Osteoblast (primary cell): ENCODE data around the gene KLHL20. TPM values are rescaled to one million over a fixed set of nuclear protein-coding genes. Genes with fewer than 3 reads are reported as not detected.

Source experiments
- DNase-seq: peaks from one replicate; pipeline ENCODE4 v3.0.0; 2011; ENCODE audit warnings: low spot score, mixed read lengths; ENCODE audit not compliant: insufficient read length; ENCODE audit errors: missing footprints
- H2AFZ ChIP-seq: 2 replicates; pipeline ENCODE4 v1.6.0; 2011; ENCODE audit warnings: mild to moderate bottlenecking, low read length
- H3K27ac ChIP-seq: 2 replicates; pipeline ENCODE4 v1.5.1; 2011; ENCODE audit warnings: mild to moderate bottlenecking, low read depth, low read length, moderate library complexity
- H3K27me3 ChIP-seq: 2 replicates; pipeline ENCODE4 v1.6.0; 2012; ENCODE audit warnings: mild to moderate bottlenecking, control low read depth, inconsistent platforms, low read length, moderate library complexity; ENCODE audit not compliant: insufficient read depth
- H3K36me3 ChIP-seq: 2 replicates; pipeline ENCODE4 v1.5.1; 2011; ENCODE audit warnings: mild to moderate bottlenecking, low read length, control low read depth, moderate library complexity; ENCODE audit not compliant: insufficient read depth
- H3K4me1 ChIP-seq: 2 replicates; pipeline ENCODE4 v1.5.1; 2011; ENCODE audit warnings: mild to moderate bottlenecking, low read length, control low read depth, moderate library complexity; ENCODE audit not compliant: insufficient read depth
- H3K4me2 ChIP-seq: 2 replicates; pipeline ENCODE4 v1.6.0; 2011; ENCODE audit warnings: mild to moderate bottlenecking, low read length; ENCODE audit not compliant: insufficient read depth
- H3K4me3 ChIP-seq: fragments of 200-600 bp; sonication (generic); 3 replicates; pipeline ENCODE4 v1.5.1; 2012; ENCODE audit warnings: mild to moderate bottlenecking, low read length, inconsistent platforms; ENCODE audit not compliant: insufficient read depth
- H3K79me2 ChIP-seq: 2 replicates; pipeline ENCODE4 v1.6.0; 2012; ENCODE audit warnings: mild to moderate bottlenecking, low read length, control low read depth, inconsistent platforms; ENCODE audit not compliant: insufficient read depth
- H3K9me3 ChIP-seq: 2 replicates; pipeline ENCODE4 v1.5.1; 2011; ENCODE audit warnings: low read depth, low read length, control low read depth
- H4K20me1 ChIP-seq: 2 replicates; pipeline ENCODE4 v1.6.0; 2012; ENCODE audit warnings: mild to moderate bottlenecking, low read length, control low read depth; ENCODE audit not compliant: insufficient read depth
- total RNA-seq: library from RNA; depleted of rRNA; stranded (reverse); fragments of >200 nt; gene quantifications from 2 replicates; pipeline ENCODE4 v1.2.3, GENCODE V29; 2012
- TF ChIP-seq, protein P1 (sequence below): IDR thresholded peaks from 2 replicates; pipeline ENCODE4 v1.5.1; 2011; ENCODE audit warnings: mild to moderate bottlenecking, low read depth, low read length, moderate library complexity; ENCODE audit errors: extremely low read depth

The KLHL20 gene
- total RNA-seq, 1 donor, result 26.4 TPM

DNA sequence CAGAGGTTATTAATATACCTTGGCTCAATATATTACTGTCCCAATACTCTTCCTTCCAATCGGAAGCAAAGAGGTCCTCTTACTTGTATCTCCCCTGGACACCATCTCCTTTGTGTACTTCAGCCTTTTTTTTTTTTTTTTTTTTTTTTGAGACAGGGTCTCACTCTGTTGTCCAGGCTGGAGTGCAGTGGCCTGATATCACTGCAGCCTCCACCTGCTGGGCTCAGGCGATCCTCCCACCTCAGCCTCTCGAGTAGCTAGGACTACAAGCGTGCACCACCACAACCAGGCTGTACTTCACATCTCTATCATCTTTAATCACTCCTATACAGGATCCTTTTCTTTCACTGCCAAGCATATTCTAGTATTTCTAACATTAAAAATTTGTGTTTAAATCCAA lies 106.9 kb downstream of the KLHL20 start:
- Histone ChIP-seq H3K4me2 (no peak overlapping the region), H3K79me2 (peaks cover 67% of the 10 kb centered on the region), H4K20me1 (no peaks in the 10 kb centered on the region), H3K36me3 (peaks cover 5% of the 10 kb centered on the region), H3K4me1 (peaks cover 13% of the 10 kb centered on the region), H3K27me3 (no peaks in the 10 kb centered on the region), H3K4me3 (no peak overlapping the region), H2AFZ (no peak overlapping the region), H3K9me3 (no peaks in the 10 kb centered on the region), H3K27ac (no peak overlapping the region)
- TF ChIP-seq, protein P1, sequence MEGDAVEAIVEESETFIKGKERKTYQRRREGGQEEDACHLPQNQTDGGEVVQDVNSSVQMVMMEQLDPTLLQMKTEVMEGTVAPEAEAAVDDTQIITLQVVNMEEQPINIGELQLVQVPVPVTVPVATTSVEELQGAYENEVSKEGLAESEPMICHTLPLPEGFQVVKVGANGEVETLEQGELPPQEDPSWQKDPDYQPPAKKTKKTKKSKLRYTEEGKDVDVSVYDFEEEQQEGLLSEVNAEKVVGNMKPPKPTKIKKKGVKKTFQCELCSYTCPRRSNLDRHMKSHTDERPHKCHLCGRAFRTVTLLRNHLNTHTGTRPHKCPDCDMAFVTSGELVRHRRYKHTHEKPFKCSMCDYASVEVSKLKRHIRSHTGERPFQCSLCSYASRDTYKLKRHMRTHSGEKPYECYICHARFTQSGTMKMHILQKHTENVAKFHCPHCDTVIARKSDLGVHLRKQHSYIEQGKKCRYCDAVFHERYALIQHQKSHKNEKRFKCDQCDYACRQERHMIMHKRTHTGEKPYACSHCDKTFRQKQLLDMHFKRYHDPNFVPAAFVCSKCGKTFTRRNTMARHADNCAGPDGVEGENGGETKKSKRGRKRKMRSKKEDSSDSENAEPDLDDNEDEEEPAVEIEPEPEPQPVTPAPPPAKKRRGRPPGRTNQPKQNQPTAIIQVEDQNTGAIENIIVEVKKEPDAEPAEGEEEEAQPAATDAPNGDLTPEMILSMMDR, result no peak
- no peak for DNase-seq

DNA sequence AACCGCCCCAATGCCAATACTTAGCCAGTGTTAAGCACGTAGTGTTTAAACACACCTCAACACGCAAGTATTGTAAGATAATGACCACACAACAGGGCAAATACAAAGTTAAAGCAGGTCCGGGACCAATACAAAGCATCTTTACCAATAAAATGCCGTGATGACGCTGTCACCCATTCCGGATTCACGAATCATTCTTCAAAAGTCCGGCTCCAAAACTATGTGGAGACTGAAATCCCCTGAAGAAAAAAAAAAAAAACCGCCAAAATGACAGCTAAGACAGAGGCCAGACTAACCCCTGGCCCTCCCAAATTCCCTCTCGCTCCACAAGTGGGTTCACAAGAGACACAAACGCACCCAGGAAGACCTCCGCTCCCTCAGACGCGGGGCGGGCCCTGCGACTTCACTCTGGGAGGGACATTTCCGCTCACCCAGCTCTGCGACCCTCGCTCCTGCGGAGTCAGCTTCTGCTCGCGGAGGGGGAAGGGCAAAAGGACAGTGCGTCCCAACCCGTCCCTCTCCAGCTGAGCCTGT lies 109.1 kb downstream of the KLHL20 start:
- Histone ChIP-seq H3K4me2 (peak overlapping the region; percentile 95), H2AFZ (peak overlapping the region; percentile 97), H3K4me1 (peaks cover 13% of the 10 kb centered on the region), H3K36me3 (no peaks in the 10 kb centered on the region), H3K9me3 (no peaks in the 10 kb centered on the region), H3K27ac (peak overlapping the region; percentile 94), H3K27me3 (no peaks in the 10 kb centered on the region), H4K20me1 (no peaks in the 10 kb centered on the region), H3K4me3 (peak overlapping the region; percentile 91), H3K79me2 (peaks cover 51% of the 10 kb centered on the region)
- peak; percentile 63 for DNase-seq
- TF ChIP-seq, protein P1, result no peak

DNA sequence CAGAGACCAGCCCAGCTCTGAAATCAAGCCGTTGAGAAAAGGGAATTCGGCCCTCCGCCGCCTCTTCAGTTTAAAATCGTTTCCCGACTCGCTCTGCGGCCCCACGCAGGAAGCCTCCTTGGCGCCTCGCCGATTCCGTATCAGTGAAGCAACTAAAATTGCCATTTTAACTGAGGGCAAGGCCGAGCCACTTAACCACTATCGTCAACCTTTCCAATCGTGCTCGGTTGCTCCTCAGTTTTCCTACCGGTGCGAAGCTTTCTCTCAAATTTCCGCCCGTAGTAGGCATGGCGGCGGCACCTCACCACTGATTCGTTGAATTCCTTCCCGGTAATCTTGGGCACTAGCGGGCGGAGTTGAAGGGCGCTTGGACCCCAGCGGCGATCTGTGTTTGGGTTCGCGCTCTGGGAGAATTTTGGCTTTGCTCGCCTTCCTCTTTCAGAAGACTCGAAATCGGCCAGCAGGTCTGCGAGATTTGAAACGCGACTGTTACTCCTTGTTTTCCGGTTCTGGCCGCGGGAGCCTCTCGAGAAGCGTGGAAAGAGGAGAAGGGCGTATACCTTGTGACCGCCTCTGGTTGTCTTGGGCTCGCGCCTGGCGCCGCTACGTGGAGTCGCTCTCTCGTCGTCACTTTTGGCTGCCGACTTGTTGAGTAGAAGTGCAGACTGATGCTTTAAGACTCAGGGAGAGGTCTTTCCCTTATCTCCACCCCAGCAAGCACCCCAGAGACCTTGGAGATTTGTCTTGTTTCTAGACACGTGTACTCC lies 109.7 kb downstream of the KLHL20 start, which contains the start of the genes CENPL and DARS2:
TSS of gene CENPL (minus strand) at position 569 of the 767 bp plus-strand sequence. CDS start 13,584 bp downstream, outside the sequence.
TSS of gene DARS2 (plus strand) at position 359 of the 767 bp plus-strand sequence. CDS start 557 bp downstream, outside the sequence.
- Histone ChIP-seq H3K4me3 (peak within 1 kb of the TSS; percentile 91), H3K4me2 (peak within 1 kb of the TSS; percentile 95), H3K36me3 (no peaks in the 10 kb centered on the region), H3K9me3 (no peaks in the 10 kb centered on the region), H3K4me1 (peaks cover 13% of the 10 kb centered on the region), H3K27me3 (no peaks in the 10 kb centered on the region), H2AFZ (peak within 1 kb of the TSS; percentile 97), H3K27ac (peak within 1 kb of the TSS; percentile 94), H3K79me2 (peaks cover 45% of the 10 kb centered on the region), H4K20me1 (no peaks in the 10 kb centered on the region)
- peak; percentile 94 for DNase-seq
- TF ChIP-seq, protein P1, result no peak

DNA sequence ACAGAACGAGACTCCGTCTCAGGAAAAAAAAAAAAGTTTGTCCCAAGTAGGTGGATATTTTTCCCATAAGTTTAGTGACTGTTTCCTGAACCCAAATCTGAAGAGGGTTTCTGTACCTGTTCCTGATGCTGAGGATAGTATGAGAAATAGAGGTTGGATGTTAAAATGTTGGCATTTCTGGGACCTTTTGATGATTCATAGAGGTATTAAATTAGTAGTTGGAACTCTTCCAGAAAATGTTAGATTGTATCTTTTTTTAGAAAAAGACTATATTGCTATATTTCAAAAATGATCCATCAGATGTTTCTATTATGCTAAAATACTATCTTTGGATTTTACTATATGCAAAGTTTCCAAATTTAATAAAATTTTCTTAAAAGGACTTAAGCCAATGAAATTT lies 112.8 kb downstream of the KLHL20 start:
- no peaks in the 10 kb centered on the region for H4K20me1 ChIP-seq
- DNase-seq, result no peak
- no peak overlapping the region for H3K27ac ChIP-seq
- no peak overlapping the region for H3K4me2 ChIP-seq
- no peaks in the 10 kb centered on the region for H3K9me3 ChIP-seq
- no peaks in the 10 kb centered on the region for H3K27me3 ChIP-seq
- H3K4me1 ChIP-seq, result peaks cover 12% of the 10 kb centered on the region
- no peak overlapping the region for H3K4me3 ChIP-seq
- H3K36me3 ChIP-seq, result peaks cover 3% of the 10 kb centered on the region
- no peak overlapping the region for H2AFZ ChIP-seq
- peaks cover 15% of the 10 kb centered on the region for H3K79me2 ChIP-seq
- TF ChIP-seq, protein P1, result no peak
